H9 (cell line): ENCODE measurements around the gene RALY. TPM values are rescaled to one million over a fixed set of nuclear protein-coding genes. Genes with fewer than 3 reads are reported as not detected.

Source experiments
- DNase-seq: peaks from one replicate; pipeline ENCODE4 v3.0.0-alpha.2; 2017
- H2AFZ ChIP-seq: one replicate; pipeline ENCODE4 v1.6.1; 2013; ENCODE audit warnings: mild to moderate bottlenecking, low read length, control low read depth, moderate library complexity
- H2AK5ac ChIP-seq: 2 replicates; pipeline ENCODE4 v1.6.1; 2013; ENCODE audit warnings: low read length, control low read depth, mixed read lengths; ENCODE audit not compliant: insufficient read length
- H2BK120ac ChIP-seq: one replicate; pipeline ENCODE4 v1.6.1; 2013; ENCODE audit warnings: low read depth, mild to moderate bottlenecking, low read length, control low read depth, inconsistent platforms; ENCODE audit not compliant: poor library complexity, severe bottlenecking
- H2BK12ac ChIP-seq: 2 replicates; pipeline ENCODE4 v1.6.1; 2013; ENCODE audit warnings: low read length, control low read depth, mixed read lengths, low read depth; ENCODE audit not compliant: insufficient read length
- H2BK15ac ChIP-seq: 2 replicates; pipeline ENCODE4 v1.6.1; 2013; ENCODE audit warnings: low read depth, low read length, control low read depth
- H2BK20ac ChIP-seq: one replicate; pipeline ENCODE4 v1.6.1; 2013; ENCODE audit warnings: low read depth, mild to moderate bottlenecking, low read length, control low read depth, inconsistent platforms; ENCODE audit not compliant: poor library complexity, severe bottlenecking
- H2BK5ac ChIP-seq: 2 replicates; pipeline ENCODE4 v1.6.1; 2013; ENCODE audit warnings: low read length, control low read depth, mixed read lengths; ENCODE audit not compliant: insufficient read length
- H3K14ac ChIP-seq: 2 replicates; pipeline ENCODE4 v1.6.1; 2013; ENCODE audit warnings: low read length, control low read depth; ENCODE audit not compliant: insufficient read depth
- H3K18ac ChIP-seq: 2 replicates; pipeline ENCODE4 v1.6.1; 2013; ENCODE audit warnings: low read depth, mild to moderate bottlenecking, mixed read lengths, low read length, control low read depth; ENCODE audit not compliant: insufficient read length
- H3K23ac ChIP-seq: 2 replicates; pipeline ENCODE4 v1.6.1; 2013; ENCODE audit warnings: low read length, control low read depth, mixed read lengths, low read depth; ENCODE audit not compliant: insufficient read length
- H3K23me2 ChIP-seq: 2 replicates; pipeline ENCODE4 v1.6.1; 2013; ENCODE audit warnings: low read depth, mild to moderate bottlenecking, mixed read lengths, low read length, control low read depth; ENCODE audit not compliant: insufficient read length, poor library complexity, severe bottlenecking
- H3K27ac ChIP-seq: 2 replicates; pipeline ENCODE4 v1.5.1; 2013; ENCODE audit warnings: low read length, control low read depth, mixed read lengths, low read depth; ENCODE audit not compliant: insufficient read length
- H3K27me3 ChIP-seq: 2 replicates; pipeline ENCODE4 v1.6.1; 2013; ENCODE audit warnings: low read length, control low read depth, inconsistent platforms; ENCODE audit not compliant: insufficient read depth
- H3K4ac ChIP-seq: 2 replicates; pipeline ENCODE4 v1.6.1; 2013; ENCODE audit warnings: low read depth, mild to moderate bottlenecking, control low read depth, inconsistent platforms, low read length, moderate library complexity
- H3K4me1 ChIP-seq: 2 replicates; pipeline ENCODE4 v1.6.1; 2013; ENCODE audit warnings: low read length, control low read depth, inconsistent platforms; ENCODE audit not compliant: insufficient read depth
- H3K4me2 ChIP-seq: 2 replicates; pipeline ENCODE4 v1.6.1; 2013; ENCODE audit warnings: low read length, control low read depth, mixed read lengths; ENCODE audit not compliant: insufficient read length, insufficient read depth
- H3K56ac ChIP-seq: 2 replicates; pipeline ENCODE4 v1.6.1; 2013; ENCODE audit warnings: low read depth, mild to moderate bottlenecking, mixed read lengths, low read length, control low read depth; ENCODE audit not compliant: insufficient read length
- H3K79me1 ChIP-seq: 2 replicates; pipeline ENCODE4 v1.6.1; 2013; ENCODE audit warnings: low read depth, mild to moderate bottlenecking, moderate library complexity, low read length, control low read depth, inconsistent platforms; ENCODE audit not compliant: insufficient read depth, poor library complexity, severe bottlenecking
- H3K79me2 ChIP-seq: 2 replicates; pipeline ENCODE4 v1.6.1; 2013; ENCODE audit warnings: low read length, control low read depth, inconsistent platforms; ENCODE audit not compliant: insufficient read depth
- H3K9ac ChIP-seq: 2 replicates; pipeline ENCODE4 v1.6.1; 2013; ENCODE audit warnings: low read length, control low read depth, mixed read lengths; ENCODE audit not compliant: insufficient read length; ENCODE audit errors: extremely low read depth
- H3K9me3 ChIP-seq: one replicate; pipeline ENCODE4 v1.6.1; 2013; ENCODE audit warnings: low read depth, low read length, inconsistent platforms; ENCODE audit not compliant: control insufficient read depth
- H3T11ph ChIP-seq: one replicate; pipeline ENCODE4 v1.6.1; 2013; ENCODE audit warnings: mild to moderate bottlenecking, low read length, control low read depth, inconsistent platforms
- H4K20me1 ChIP-seq: one replicate; pipeline ENCODE4 v1.6.1; 2013; ENCODE audit not compliant: control insufficient read depth, insufficient read length, insufficient read depth
- H4K5ac ChIP-seq: 2 replicates; pipeline ENCODE4 v1.6.1; 2013; ENCODE audit warnings: low read depth, mild to moderate bottlenecking, mixed read lengths, low read length, control low read depth; ENCODE audit not compliant: insufficient read length
- H4K8ac ChIP-seq: replicated peaks from 2 replicates; pipeline ENCODE4 v1.6.1; 2013; ENCODE audit warnings: low read length, control low read depth, mixed read lengths, low read depth; ENCODE audit not compliant: insufficient read length
- H4K91ac ChIP-seq: 2 replicates; pipeline ENCODE4 v1.6.1; 2013; ENCODE audit warnings: low read depth, mild to moderate bottlenecking, moderate library complexity, mixed read lengths, low read length, control low read depth; ENCODE audit not compliant: insufficient read length
- H3K27ac Mint-ChIP-seq, 3 experiments: 2 replicates in 2 of 3; 3 replicates in 1 of 3; pipeline ENCODE4 v1.8.0; 2020 to 2021; ENCODE audit warnings: mixed read lengths in 3 of 3, mild to moderate bottlenecking in 1 of 3, moderate library complexity in 1 of 3
- H3K27me3 Mint-ChIP-seq: 2 replicates; pipeline ENCODE4 v1.8.0; 2021; ENCODE audit warnings: low read depth, mild to moderate bottlenecking, moderate library complexity, mixed read lengths
- H3K36me3 Mint-ChIP-seq, 3 experiments: 2 replicates in 2 of 3; 3 replicates in 1 of 3; pipeline ENCODE4 v1.8.0; 2020 to 2021; ENCODE audit warnings: low read depth in 3 of 3, mixed read lengths in 3 of 3; ENCODE audit not compliant: insufficient read depth in 1 of 3
- H3K4me1 Mint-ChIP-seq, 2 experiments: 2 replicates each; pipeline ENCODE4 v1.8.0; 2020; ENCODE audit warnings: mixed read lengths in 2 of 2
- H3K4me3 Mint-ChIP-seq, 2 experiments: 2 replicates in 1 of 2; 3 replicates in 1 of 2; pipeline ENCODE4 v1.8.0; 2020 to 2021; ENCODE audit warnings: mild to moderate bottlenecking in 2 of 2, mixed read lengths in 2 of 2, moderate library complexity in 1 of 2
- H3K9me3 Mint-ChIP-seq, 2 experiments: 2 replicates in 1 of 2; 3 replicates in 1 of 2; pipeline ENCODE4 v1.8.0; 2020; ENCODE audit warnings: mild to moderate bottlenecking in 2 of 2, mixed read lengths in 2 of 2, moderate library complexity in 1 of 2
- CTCF ChIP-seq: fragments of 200-600 bp; sonication (generic); conservative IDR thresholded peaks from 3 replicates; pipeline ENCODE4 v1.8.0; 2021; ENCODE audit warnings: antibody characterized with exemption, mild to moderate bottlenecking
- WGBS: extraction: QIAGEN DNeasy Blood & Tissue Kit; methylation state at CpG from one replicate; pipeline ENCODE4 v1.1.7; 2013; ENCODE audit warnings: missing lambda C conversion rate, low lambda C conversion rate, mixed read lengths; ENCODE audit not compliant: insufficient read length; ENCODE audit errors: extremely low coverage; 5-methylcytosine and 5-hydroxymethylcytosine counted together
- total RNA-seq: library from RNA; stranded (reverse); gene quantifications from 2 replicates; pipeline ENCODE4 v1.2.1, GENCODE V29; 2021

Gene RALY
- total RNA-seq, 1 experiment from 2014 or later, result 199 TPM

GRCh38 chr20:33945391-33946081, 48.2 kb upstream of the RALY start:
- Histone ChIP-seq H2AK5ac (no peak overlapping the region), H2BK5ac (no peak overlapping the region), H2BK15ac (no peak overlapping the region), H4K5ac (no peak overlapping the region), H3K56ac (no peak overlapping the region), H3K4me1 (no peaks in the 10 kb centered on the region), H3K14ac (no peak overlapping the region), H4K91ac (no peak overlapping the region), H4K8ac (no peak overlapping the region), H3K79me1 (no peaks in the 10 kb centered on the region), H2AFZ (no peak overlapping the region), H3K27ac (no peak overlapping the region), H3T11ph (no peak overlapping the region), H3K23me2 (no peaks in the 10 kb centered on the region), H3K23ac (no peak overlapping the region), H3K9me3 (no peaks in the 10 kb centered on the region), H3K18ac (no peak overlapping the region), H2BK120ac (no peak overlapping the region), H2BK20ac (no peak overlapping the region), H3K4me2 (no peak overlapping the region), H4K20me1 (no peaks in the 10 kb centered on the region), H3K79me2 (no peaks in the 10 kb centered on the region), H3K27me3 (no peaks in the 10 kb centered on the region), H3K4ac (no peak overlapping the region), H3K9ac (no peak overlapping the region), H2BK12ac (no peak overlapping the region)
- no peak for DNase-seq
- peaks cover 5 to 8% of the 10 kb centered on the region in 2 experiments; a peak in 2 of 4 replicates for H3K4me1 Mint-ChIP-seq
- peaks cover 0 to 1% (median 0%) of the 10 kb centered on the region in 3 experiments; a peak in 2 of 7 replicates for H3K36me3 Mint-ChIP-seq
- no peak for TF ChIP-seq CTCF
- peaks cover 7 to 13% of the 10 kb centered on the region in 2 experiments; a peak in 4 of 5 replicates for H3K9me3 Mint-ChIP-seq
- H3K27me3 Mint-ChIP-seq, result peaks cover 2% of the 10 kb centered on the region
- WGBS, result no CpG with 5 or more reads among the region's 5 CpGs
- H3K4me3 Mint-ChIP-seq, result no peak overlapping the region
- no peak overlapping the region for H3K27ac Mint-ChIP-seq
